Esophagus squamous epithelium (tissue), 4 donors: Measurements from ENCODE around the gene NRF1.

Experiments used
- POLR2A ChIP-seq, 4 donors: fragments of 450-650 bp; IDR thresholded peaks; one replicate each; pipeline ENCODE4 v1.6.1; 2017; ENCODE audit warnings: antibody characterized with exemption in 4 of 4, mild to moderate bottlenecking in 4 of 4, moderate library complexity in 3 of 4
- TF ChIP-seq, protein P1 (sequence below), 6 experiments: fragments of 450-650 bp in 4 of 6; fragments of 200-600 bp in 2 of 6; sonication (generic) in 2 of 6; IDR thresholded peaks; one replicate each; pipeline ENCODE4 v1.5.1; 2016 to 2019; ENCODE audit warnings: antibody characterized with exemption in 6 of 6, mild to moderate bottlenecking in 4 of 6, moderate library complexity in 4 of 6

GRCh38 chr7:129771928-129772479 lies 160.5 kb downstream of the NRF1 start:
- TF ChIP-seq, protein P1, sequence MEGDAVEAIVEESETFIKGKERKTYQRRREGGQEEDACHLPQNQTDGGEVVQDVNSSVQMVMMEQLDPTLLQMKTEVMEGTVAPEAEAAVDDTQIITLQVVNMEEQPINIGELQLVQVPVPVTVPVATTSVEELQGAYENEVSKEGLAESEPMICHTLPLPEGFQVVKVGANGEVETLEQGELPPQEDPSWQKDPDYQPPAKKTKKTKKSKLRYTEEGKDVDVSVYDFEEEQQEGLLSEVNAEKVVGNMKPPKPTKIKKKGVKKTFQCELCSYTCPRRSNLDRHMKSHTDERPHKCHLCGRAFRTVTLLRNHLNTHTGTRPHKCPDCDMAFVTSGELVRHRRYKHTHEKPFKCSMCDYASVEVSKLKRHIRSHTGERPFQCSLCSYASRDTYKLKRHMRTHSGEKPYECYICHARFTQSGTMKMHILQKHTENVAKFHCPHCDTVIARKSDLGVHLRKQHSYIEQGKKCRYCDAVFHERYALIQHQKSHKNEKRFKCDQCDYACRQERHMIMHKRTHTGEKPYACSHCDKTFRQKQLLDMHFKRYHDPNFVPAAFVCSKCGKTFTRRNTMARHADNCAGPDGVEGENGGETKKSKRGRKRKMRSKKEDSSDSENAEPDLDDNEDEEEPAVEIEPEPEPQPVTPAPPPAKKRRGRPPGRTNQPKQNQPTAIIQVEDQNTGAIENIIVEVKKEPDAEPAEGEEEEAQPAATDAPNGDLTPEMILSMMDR (IDR thresholded peaks at IDR 0.05), result no peak
- no peak for TF ChIP-seq POLR2A (IDR thresholded peaks at IDR 0.05)
